ENCODE data around the gene RUSF1.

- TF ChIP-seq, protein P1, sequence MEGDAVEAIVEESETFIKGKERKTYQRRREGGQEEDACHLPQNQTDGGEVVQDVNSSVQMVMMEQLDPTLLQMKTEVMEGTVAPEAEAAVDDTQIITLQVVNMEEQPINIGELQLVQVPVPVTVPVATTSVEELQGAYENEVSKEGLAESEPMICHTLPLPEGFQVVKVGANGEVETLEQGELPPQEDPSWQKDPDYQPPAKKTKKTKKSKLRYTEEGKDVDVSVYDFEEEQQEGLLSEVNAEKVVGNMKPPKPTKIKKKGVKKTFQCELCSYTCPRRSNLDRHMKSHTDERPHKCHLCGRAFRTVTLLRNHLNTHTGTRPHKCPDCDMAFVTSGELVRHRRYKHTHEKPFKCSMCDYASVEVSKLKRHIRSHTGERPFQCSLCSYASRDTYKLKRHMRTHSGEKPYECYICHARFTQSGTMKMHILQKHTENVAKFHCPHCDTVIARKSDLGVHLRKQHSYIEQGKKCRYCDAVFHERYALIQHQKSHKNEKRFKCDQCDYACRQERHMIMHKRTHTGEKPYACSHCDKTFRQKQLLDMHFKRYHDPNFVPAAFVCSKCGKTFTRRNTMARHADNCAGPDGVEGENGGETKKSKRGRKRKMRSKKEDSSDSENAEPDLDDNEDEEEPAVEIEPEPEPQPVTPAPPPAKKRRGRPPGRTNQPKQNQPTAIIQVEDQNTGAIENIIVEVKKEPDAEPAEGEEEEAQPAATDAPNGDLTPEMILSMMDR (IDR thresholded peaks at IDR 0.05) = no peak
- TF ChIP-seq POLR2A (IDR thresholded peaks at IDR 0.05) = no peak
- TF ChIP-seq EP300 (IDR thresholded peaks at IDR 0.05) = no peak
These were observed 43.8 kb downstream of the RUSF1 start for GRCh38 chr16:31464348-31464769.
